ENCODE data around the gene GRHL1. TPM values are rescaled to one million over a fixed set of nuclear protein-coding genes. Genes with fewer than 3 reads are reported as not detected.
A peak's percentile ranks its signal among the peaks of the same experiment; 100 is the strongest.

The GRHL1 gene
- total and polyA plus RNA-seq, 4 donors, result 3.6 to 13.7 (median 6.1) TPM

- H3K9ac ChIP-seq (ENCODE audit: low read depth in 1 of 2, low read length in 2 of 2), result no peak overlapping the region
- H3K4me1 ChIP-seq (ENCODE audit: control insufficient read depth in 4 of 4, insufficient read depth in 4 of 4, low read length in 3 of 4), result peaks cover 0 to 1% (median 0%) of the 10 kb centered on the region in 4 donors
- H3K36me3 ChIP-seq (ENCODE audit: control insufficient read depth in 4 of 4, insufficient read depth in 3 of 4, low read depth in 1 of 4, low read length in 3 of 4), result peaks cover 0 to 33% (median 9%) of the 10 kb centered on the region in 4 donors
- DNase-seq (ENCODE audit: low spot score), result no peak
- no peaks in the 10 kb centered on the region for H3K27me3 ChIP-seq (ENCODE audit: control insufficient read depth in 4 of 4, insufficient read depth in 4 of 4, low read length in 3 of 4)
- H3K9me3 ChIP-seq (ENCODE audit: control insufficient read depth in 4 of 4, low read length in 3 of 4), result no peaks in the 10 kb centered on the region
- 79% methylated on average over 10 of the region's 10 CpGs for WGBS
- no peak for TF ChIP-seq RAD21 (IDR thresholded peaks at IDR 0.05)
- no peak for TF ChIP-seq REST (IDR thresholded peaks at IDR 0.05)
- no peak for TF ChIP-seq HNF4G (IDR thresholded peaks at IDR 0.05)
- no peak for TF ChIP-seq CTCF (IDR thresholded peaks at IDR 0.05; ENCODE audit: low read depth, low read length, missing input control)
- no peak for TF ChIP-seq TAF1 (conservative IDR thresholded peaks at IDR 0.05)
- TF ChIP-seq HNF4A (conservative IDR thresholded peaks at IDR 0.05), result no peak
- TF ChIP-seq EGR1 (IDR thresholded peaks at IDR 0.05; ENCODE audit: low read depth in 2 of 2), result no peak
- TF ChIP-seq, protein P1, sequence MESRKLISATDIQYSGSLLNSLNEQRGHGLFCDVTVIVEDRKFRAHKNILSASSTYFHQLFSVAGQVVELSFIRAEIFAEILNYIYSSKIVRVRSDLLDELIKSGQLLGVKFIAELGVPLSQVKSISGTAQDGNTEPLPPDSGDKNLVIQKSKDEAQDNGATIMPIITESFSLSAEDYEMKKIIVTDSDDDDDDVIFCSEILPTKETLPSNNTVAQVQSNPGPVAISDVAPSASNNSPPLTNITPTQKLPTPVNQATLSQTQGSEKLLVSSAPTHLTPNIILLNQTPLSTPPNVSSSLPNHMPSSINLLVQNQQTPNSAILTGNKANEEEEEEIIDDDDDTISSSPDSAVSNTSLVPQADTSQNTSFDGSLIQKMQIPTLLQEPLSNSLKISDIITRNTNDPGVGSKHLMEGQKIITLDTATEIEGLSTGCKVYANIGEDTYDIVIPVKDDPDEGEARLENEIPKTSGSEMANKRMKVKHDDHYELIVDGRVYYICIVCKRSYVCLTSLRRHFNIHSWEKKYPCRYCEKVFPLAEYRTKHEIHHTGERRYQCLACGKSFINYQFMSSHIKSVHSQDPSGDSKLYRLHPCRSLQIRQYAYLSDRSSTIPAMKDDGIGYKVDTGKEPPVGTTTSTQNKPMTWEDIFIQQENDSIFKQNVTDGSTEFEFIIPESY (IDR thresholded peaks at IDR 0.05), result no peak
- no peak for TF ChIP-seq GABPA (IDR thresholded peaks at IDR 0.05 in 1 of 2, conservative IDR thresholded peaks at IDR 0.05 in 1 of 2)
- no peak for TF ChIP-seq RXRA (IDR thresholded peaks at IDR 0.05)
- TF ChIP-seq SP1 (IDR thresholded peaks at IDR 0.05), result no peak
- TF ChIP-seq FOXA1 (IDR thresholded peaks at IDR 0.05), result no peak
- H3K27ac ChIP-seq (ENCODE audit: low read depth in 1 of 2, low read length in 2 of 2), result no peak overlapping the region
- H3K4me3 ChIP-seq (ENCODE audit: low read depth in 1 of 3, low read length in 3 of 3), result no peak overlapping the region
Observed at GRCh38 chr2:9975328-9975727, 23.8 kb downstream of the GRHL1 start.

DNA sequence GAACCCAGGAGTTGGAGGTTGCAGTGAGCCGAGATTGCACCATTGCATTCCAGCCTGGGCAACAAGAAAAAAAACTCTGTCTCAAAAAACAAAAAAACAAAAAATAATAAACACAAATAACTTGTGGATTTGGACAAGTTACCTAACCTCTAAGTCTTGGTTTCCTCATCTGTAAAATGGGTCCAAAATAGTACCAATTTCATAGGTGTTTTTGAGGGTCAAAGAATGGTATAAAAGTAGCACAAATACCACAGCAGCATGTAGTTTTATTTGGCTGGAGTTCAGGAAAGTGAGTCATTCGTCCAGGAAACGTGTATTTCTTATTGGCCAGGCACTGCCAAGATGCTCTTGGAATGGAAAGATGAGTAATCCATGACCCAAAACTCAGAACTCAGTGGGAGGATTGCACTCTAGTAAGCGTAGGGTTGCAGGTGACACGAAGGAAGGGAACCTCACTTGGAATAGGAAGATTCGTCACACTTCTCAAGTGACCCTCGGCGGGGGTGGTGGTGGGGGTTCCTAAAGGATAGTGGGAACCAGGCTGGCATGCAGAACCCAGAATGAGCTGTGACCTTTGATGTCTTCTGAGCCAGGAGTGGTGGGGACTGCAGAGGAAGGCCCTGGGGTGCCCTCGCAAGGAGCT, 24.4 kb downstream of the GRHL1 start:
- TF ChIP-seq TAF1 (conservative IDR thresholded peaks at IDR 0.05), result no peak
- TF ChIP-seq EGR1 (IDR thresholded peaks at IDR 0.05; ENCODE audit: low read depth in 2 of 2), result peak in 1 of 2 donors; percentile 38
- peak in 1 of 2 donors; percentile 51 for TF ChIP-seq RXRA (IDR thresholded peaks at IDR 0.05)
- TF ChIP-seq NR2F2 (IDR thresholded peaks at IDR 0.05), result no peak
- TF ChIP-seq, protein P2, sequence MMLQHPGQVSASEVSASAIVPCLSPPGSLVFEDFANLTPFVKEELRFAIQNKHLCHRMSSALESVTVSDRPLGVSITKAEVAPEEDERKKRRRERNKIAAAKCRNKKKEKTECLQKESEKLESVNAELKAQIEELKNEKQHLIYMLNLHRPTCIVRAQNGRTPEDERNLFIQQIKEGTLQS (IDR thresholded peaks at IDR 0.05), result peak; percentile 25
- TF ChIP-seq RAD21 (IDR thresholded peaks at IDR 0.05), result peak in 1 of 2 donors; percentile 14
- TF ChIP-seq JUND (IDR thresholded peaks at IDR 0.05), result peak; percentile 93 to 97
- H3K27ac ChIP-seq (ENCODE audit: low read depth in 1 of 2, low read length in 2 of 2), result peak overlapping the region in 1 of 2 donors; percentile 23

More for the DNA sequence above, 24.4 kb downstream of the GRHL1 start:
- no peak for DNase-seq (ENCODE audit: low spot score)
- no peak overlapping the region for H3K9ac ChIP-seq (ENCODE audit: low read depth in 1 of 2, low read length in 2 of 2)
- peaks cover 0 to 1% (median 0%) of the 10 kb centered on the region in 4 donors for H3K4me1 ChIP-seq (ENCODE audit: control insufficient read depth in 4 of 4, insufficient read depth in 4 of 4, low read length in 3 of 4)
- H3K9me3 ChIP-seq (ENCODE audit: control insufficient read depth in 4 of 4, low read length in 3 of 4), result no peaks in the 10 kb centered on the region
- no peaks in the 10 kb centered on the region for H3K27me3 ChIP-seq (ENCODE audit: control insufficient read depth in 4 of 4, insufficient read depth in 4 of 4, low read length in 3 of 4)
- H3K36me3 ChIP-seq (ENCODE audit: control insufficient read depth in 4 of 4, insufficient read depth in 3 of 4, low read depth in 1 of 4, low read length in 3 of 4), result peaks cover 0 to 33% (median 9%) of the 10 kb centered on the region in 4 donors
- H3K4me3 ChIP-seq (ENCODE audit: low read depth in 1 of 3, low read length in 3 of 3), result no peak overlapping the region
- WGBS, result 73% methylated on average over 9 of the region's 9 CpGs

All from liver (tissue), 9 donors.